Measurements from ENCODE around the gene STX16.

The STX16 gene

GRCh38 chr20:58676161-58676560 lies 25.1 kb downstream of the STX16 start:
- no peak for DNase-seq (ENCODE audit: low spot score)

GRCh38 chr20:58677079-58677604 lies 26.1 kb downstream of the STX16 start:
- no peak for DNase-seq (ENCODE audit: low spot score)

- DNase-seq (ENCODE audit: low spot score): no peak
Observed at GRCh38 chr20:58677808-58678207, 26.7 kb downstream of the STX16 start.

GRCh38 chr20:58678806-58679205 lies 27.7 kb downstream of the STX16 start:
- no peak for DNase-seq (ENCODE audit: low spot score)

GRCh38 chr20:58682656-58683531 lies 31.8 kb downstream of the STX16 start:
- DNase-seq (ENCODE audit: low spot score): no peak

GRCh38 chr20:58684291-58684690 lies 33.2 kb downstream of the STX16 start:
- no peak for DNase-seq (ENCODE audit: low spot score)

GRCh38 chr20:58685988-58686387 lies 34.9 kb downstream of the STX16 start:
- DNase-seq (ENCODE audit: low spot score): no peak

GRCh38 chr20:58688414-58688813 lies 37.3 kb downstream of the STX16 start:
- DNase-seq (ENCODE audit: low spot score): no peak

- no peak for DNase-seq (ENCODE audit: low spot score)
Observed at GRCh38 chr20:58688840-58689239, 37.8 kb downstream of the STX16 start.

GRCh38 chr20:58690396-58691135 lies 39.5 kb downstream of the STX16 start:
- no peak for DNase-seq (ENCODE audit: low spot score)

GRCh38 chr20:58691773-58692578 lies 40.9 kb downstream of the STX16 start:
- DNase-seq (ENCODE audit: low spot score): no peak

- DNase-seq (ENCODE audit: low spot score): peak; percentile 73
Observed at GRCh38 chr20:58692579-58693225, 41.6 kb downstream of the STX16 start, which contains the start of gene NPEPL1. Gene NPEPL1 (plus strand): TSS chr20:58692800. CDS start chr20:58692901, 101 bp downstream.

GRCh38 chr20:58693226-58694006 lies 42.3 kb downstream of the STX16 start:
- DNase-seq (ENCODE audit: low spot score): no peak

- no peak for DNase-seq (ENCODE audit: low spot score)
Observed at GRCh38 chr20:58694241-58695083, 43.4 kb downstream of the STX16 start.

GRCh38 chr20:58695084-58695722 lies 44.1 kb downstream of the STX16 start:
- DNase-seq (ENCODE audit: low spot score): no peak

GRCh38 chr20:58695895-58696375 lies 44.9 kb downstream of the STX16 start:
- DNase-seq (ENCODE audit: low spot score): no peak

GRCh38 chr20:58696411-58696961 lies 45.4 kb downstream of the STX16 start:
- DNase-seq (ENCODE audit: low spot score): no peak

- no peak for DNase-seq (ENCODE audit: low spot score)
Observed at GRCh38 chr20:58697201-58697866, 46.3 kb downstream of the STX16 start.
